HCT116 (cell line): ENCODE results near the gene REEP5. TPM values are rescaled to one million over a fixed set of nuclear protein-coding genes. Genes with fewer than 3 reads are reported as not detected.

Experiments
- ATAC-seq: fragments of 200-7000 bp; cut with Tn5 transposase; 2 replicates; pipeline ENCODE4 v1.9.1; 2020; ENCODE audit warnings: mild to moderate bottlenecking, moderate library complexity
- BruUV-seq: library from RNA; stranded (reverse); fragments of 400-500 nt; replicated peaks from 2 replicates; lab custom pipeline; 2021; lab: Mats Ljungman, UMichigan
- CTCF ChIA-PET: fragments of 300-600 bp; sonication (Branson Sonifier 250); formaldehyde crosslinking; loops from one replicate; lab custom pipeline; 2021; ENCODE audit warnings: antibody characterized with exemption; lab: Charles Lee
- POLR2A ChIA-PET: fragments of 300-600, 350-600 bp; sonication (Branson Sonifier 250); formaldehyde crosslinking; loops from one replicate; lab custom pipeline; 2021; ENCODE audit warnings: antibody characterized with exemption; lab: Charles Lee
- RAD21 ChIA-PET, 2 experiments: fragments of 300-600 bp; sonication (Branson Sonifier 250); formaldehyde crosslinking; loops; one replicate each; lab custom pipeline; 2023; ENCODE audit warnings: low total read pairs in 2 of 2; ENCODE audit not compliant: uncharacterized antibody in 2 of 2, unreplicated experiment in 2 of 2, low non-redundant PET in 1 of 2; lab: Charles Lee
- DNase-seq: peaks from one replicate; pipeline ENCODE4 v3.0.0-alpha.2; 2010; ENCODE audit warnings: low read depth, low spot score
- H2AFZ ChIP-seq: fragments of 200-600 bp; shearing (Covaris generic), sonication (generic); 2 replicates; pipeline ENCODE4 v1.6.1; 2017; ENCODE audit warnings: low read depth, mixed run types, mixed read lengths, antibody characterized with exemption, low read length; ENCODE audit not compliant: poor library complexity, severe bottlenecking
- H3K27ac ChIP-seq: 2 replicates; pipeline ENCODE4 v1.5.1; 2012; ENCODE audit warnings: low read depth, low read length
- H3K27me3 ChIP-seq: fragments of 200-600 bp; sonication (generic); 2 replicates; pipeline ENCODE4 v1.6.1; 2016; ENCODE audit warnings: mixed run types, low read length, mixed read lengths; ENCODE audit not compliant: insufficient read depth
- H3K36me3 ChIP-seq, 2 experiments: fragments of 200-500 bp in 1 of 2; fragments of 200-600 bp in 1 of 2; sonication (Bioruptor generic) in 1 of 2; sonication (generic) in 1 of 2; 2 replicates each; pipeline versions ENCODE4 v1.5.1 to v1.6.1; 2014 to 2016; ENCODE audit warnings: low read length in 2 of 2, inconsistent platforms in 1 of 2, mixed read lengths in 1 of 2, mixed run types in 1 of 2; ENCODE audit not compliant: insufficient read depth in 2 of 2, control insufficient read depth in 1 of 2
- H3K4me1 ChIP-seq, 2 experiments: fragments of 200-600 bp in 1 of 2; sonication (generic) in 1 of 2; 2 replicates each; pipeline versions ENCODE4 v1.5.1 to v1.6.1; 2012 to 2017; ENCODE audit warnings: low read length in 2 of 2, inconsistent platforms in 1 of 2, mild to moderate bottlenecking in 1 of 2, mixed read lengths in 1 of 2, mixed run types in 1 of 2, moderate library complexity in 1 of 2; ENCODE audit not compliant: insufficient read depth in 2 of 2, control insufficient read depth in 1 of 2
- H3K4me2 ChIP-seq: fragments of 200-600 bp; sonication (generic); 2 replicates; pipeline ENCODE4 v1.6.1; 2017; ENCODE audit warnings: mixed run types, low read length, mixed read lengths
- H3K4me3 ChIP-seq, 2 experiments: fragments of 200-600 bp in 1 of 2; sonication (generic) in 1 of 2; replicated peaks in 1 of 2; 2 replicates each; pipeline ENCODE4 v1.5.1; 2011 to 2016; ENCODE audit warnings: low read length in 2 of 2, control low read depth in 1 of 2, low read depth in 1 of 2, mild to moderate bottlenecking in 1 of 2, mixed read lengths in 1 of 2, mixed run types in 1 of 2
- H3K79me2 ChIP-seq: fragments of 200-600 bp; sonication (generic); 2 replicates; pipeline ENCODE4 v1.6.1; 2017; ENCODE audit warnings: mild to moderate bottlenecking, mixed run types, low read length, moderate library complexity, mixed read lengths; ENCODE audit not compliant: insufficient read depth
- H3K9ac ChIP-seq: fragments of 200-600 bp; sonication (generic); 2 replicates; pipeline ENCODE4 v1.6.1; 2016; ENCODE audit warnings: low read length, mixed read lengths
- H3K9me2 ChIP-seq: fragments of 200-600 bp; sonication (generic), shearing (Covaris generic); 2 replicates; pipeline ENCODE4 v1.6.1; 2017; ENCODE audit warnings: mixed run types, mild to moderate bottlenecking, moderate library complexity; ENCODE audit not compliant: insufficient read depth
- H3K9me3 ChIP-seq, 2 experiments: fragments of 200-500 bp in 1 of 2; fragments of 200-600 bp in 1 of 2; sonication (Bioruptor generic) in 1 of 2; sonication (generic) in 1 of 2; 2 replicates each; pipeline ENCODE4 v1.6.1; 2014 to 2017; ENCODE audit warnings: low read length in 2 of 2, mixed read lengths in 2 of 2, inconsistent platforms in 1 of 2, low read depth in 1 of 2, mild to moderate bottlenecking in 1 of 2, mixed run types in 1 of 2, moderate library complexity in 1 of 2; ENCODE audit not compliant: control insufficient read depth in 1 of 2, insufficient read depth in 1 of 2
- H4K20me1 ChIP-seq: fragments of 200-600 bp; sonication (generic), shearing (Covaris generic); 2 replicates; pipeline ENCODE4 v1.6.1; 2017; ENCODE audit warnings: mixed run types, mild to moderate bottlenecking, moderate library complexity; ENCODE audit not compliant: insufficient read depth
- CBX3 ChIP-seq: IDR thresholded peaks from 2 replicates; pipeline ENCODE4 v1.6.1; 2012; ENCODE audit warnings: low read depth
- CEBPB ChIP-seq: IDR thresholded peaks from 2 replicates; pipeline ENCODE4 v1.6.1; 2012; ENCODE audit warnings: low read depth
- EGR1 ChIP-seq: IDR thresholded peaks from 2 replicates; pipeline ENCODE4 v1.6.1; 2012; ENCODE audit warnings: low read depth
- ELF1 ChIP-seq: IDR thresholded peaks from 2 replicates; pipeline ENCODE4 v1.6.1; 2012; ENCODE audit warnings: low read depth, borderline replicate concordance
- EZH2phosphoT487 ChIP-seq: fragments of 200-600 bp; IDR thresholded peaks from 2 replicates; pipeline ENCODE4 v1.6.1; 2018; ENCODE audit warnings: antibody characterized with exemption, borderline replicate concordance
- FOSL1 ChIP-seq: IDR thresholded peaks from 2 replicates; pipeline ENCODE4 v1.6.1; 2012; ENCODE audit warnings: low read depth
- POLR2A ChIP-seq: IDR thresholded peaks from 2 replicates; pipeline ENCODE4 v1.7.0; 2011; ENCODE audit warnings: borderline replicate concordance; ENCODE audit not compliant: insufficient read depth, insufficient read length; ENCODE audit errors: extremely low read depth
- POLR2AphosphoS5 ChIP-seq: IDR thresholded peaks from 2 replicates; pipeline ENCODE4 v1.6.1; 2011; ENCODE audit warnings: mild to moderate bottlenecking, low read depth, low read length, moderate library complexity
- RAD21 ChIP-seq: IDR thresholded peaks from 2 replicates; pipeline ENCODE4 v1.6.1; 2012; ENCODE audit warnings: low read depth, mild to moderate bottlenecking
- SIN3A ChIP-seq: IDR thresholded peaks from 2 replicates; pipeline ENCODE4 v1.6.1; 2012; ENCODE audit warnings: low read depth
- SRF ChIP-seq: IDR thresholded peaks from 2 replicates; pipeline ENCODE4 v1.6.1; 2012; ENCODE audit warnings: low read depth
- TCF7L2 ChIP-seq: IDR thresholded peaks from 2 replicates; pipeline ENCODE4 v1.7.0; 2011; ENCODE audit warnings: borderline replicate concordance, inconsistent platforms; ENCODE audit not compliant: insufficient read depth, insufficient read length; ENCODE audit errors: extremely low read depth
- YY1 ChIP-seq: IDR thresholded peaks from 2 replicates; pipeline ENCODE4 v1.6.1; 2011; ENCODE audit warnings: low read length, low read depth, moderate library complexity, mild to moderate bottlenecking; ENCODE audit not compliant: insufficient replicate concordance; ENCODE audit errors: extremely low read depth
- ZFX ChIP-seq: fragments of 450-650 bp; IDR thresholded peaks from 2 replicates; pipeline ENCODE4 v1.6.1; 2017
- ZNF274 ChIP-seq: fragments of 200-500 bp; sonication (Bioruptor generic); IDR thresholded peaks from 2 replicates; pipeline ENCODE4 v1.6.1; 2014; ENCODE audit warnings: mild to moderate bottlenecking, low read depth, low read length, inconsistent platforms
- intact Hi-C: fragments of 100-400 bp; cut with micrococcal nuclease; formaldehyde crosslinking; loops from 2 replicates; pipeline ENCODE4 v1.10.0; 2022
- total RNA-seq: library from RNA; stranded (reverse); gene quantifications from one replicate; pipeline ENCODE4 v1.2.1, GENCODE V29; 2021; ENCODE audit not compliant: unreplicated experiment
- TF ChIP-seq, protein P1 (sequence below): IDR thresholded peaks from 2 replicates; pipeline ENCODE4 v1.6.1; 2012
- TF ChIP-seq, protein P2 (sequence below): IDR thresholded peaks from 2 replicates; pipeline ENCODE4 v1.6.1; 2011; ENCODE audit warnings: mild to moderate bottlenecking, low read length, moderate library complexity; ENCODE audit not compliant: insufficient replicate concordance; ENCODE audit errors: extremely low read depth

The REEP5 gene
- total RNA-seq, 1 experiment from 2014 or later, result 71.7 TPM

- H3K9me3 ChIP-seq, result no peaks in the 10 kb centered on the region
- no peak overlapping the region for H3K4me2 ChIP-seq
- ChIA-PET RAD21 (no interaction called here), POLR2A (interaction anchor here (0.8 kb wide), 1 partner anchor 25 kb away, joined by 4 read pairs; no protein-coding TSS in a partner anchor), CTCF (no interaction called here)
- H3K9me2 ChIP-seq, result no peaks in the 10 kb centered on the region
- H3K27me3 ChIP-seq, result no peaks in the 10 kb centered on the region
- H2AFZ ChIP-seq, result no peak overlapping the region
- H3K79me2 ChIP-seq, result no peaks in the 10 kb centered on the region
- intact Hi-C loops, result no loop called here
- no peak for ATAC-seq
- no peaks in the 10 kb centered on the region for H3K4me1 ChIP-seq
- BruUV-seq, result no TSS peak
- H4K20me1 ChIP-seq, result no peaks in the 10 kb centered on the region
- no peak overlapping the region for H3K27ac ChIP-seq
- no peak overlapping the region for H3K4me3 ChIP-seq
- no peak for DNase-seq
- no peak for TF ChIP-seq POLR2A
- TF ChIP-seq, protein P1, sequence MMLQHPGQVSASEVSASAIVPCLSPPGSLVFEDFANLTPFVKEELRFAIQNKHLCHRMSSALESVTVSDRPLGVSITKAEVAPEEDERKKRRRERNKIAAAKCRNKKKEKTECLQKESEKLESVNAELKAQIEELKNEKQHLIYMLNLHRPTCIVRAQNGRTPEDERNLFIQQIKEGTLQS, result no peak
- TF ChIP-seq SIN3A, result no peak
- TF ChIP-seq CEBPB, result no peak
- no peak for TF ChIP-seq POLR2AphosphoS5
- TF ChIP-seq ZFX, result no peak
- TF ChIP-seq EZH2phosphoT487, result no peak
- no peak for TF ChIP-seq SRF
- no peak for TF ChIP-seq YY1
- H3K36me3 ChIP-seq, result no peaks in the 10 kb centered on the region
- no peak overlapping the region for H3K9ac ChIP-seq
Observed at GRCh38 chr5:112934366-112934663, 12.3 kb upstream of the REEP5 start.

DNA sequence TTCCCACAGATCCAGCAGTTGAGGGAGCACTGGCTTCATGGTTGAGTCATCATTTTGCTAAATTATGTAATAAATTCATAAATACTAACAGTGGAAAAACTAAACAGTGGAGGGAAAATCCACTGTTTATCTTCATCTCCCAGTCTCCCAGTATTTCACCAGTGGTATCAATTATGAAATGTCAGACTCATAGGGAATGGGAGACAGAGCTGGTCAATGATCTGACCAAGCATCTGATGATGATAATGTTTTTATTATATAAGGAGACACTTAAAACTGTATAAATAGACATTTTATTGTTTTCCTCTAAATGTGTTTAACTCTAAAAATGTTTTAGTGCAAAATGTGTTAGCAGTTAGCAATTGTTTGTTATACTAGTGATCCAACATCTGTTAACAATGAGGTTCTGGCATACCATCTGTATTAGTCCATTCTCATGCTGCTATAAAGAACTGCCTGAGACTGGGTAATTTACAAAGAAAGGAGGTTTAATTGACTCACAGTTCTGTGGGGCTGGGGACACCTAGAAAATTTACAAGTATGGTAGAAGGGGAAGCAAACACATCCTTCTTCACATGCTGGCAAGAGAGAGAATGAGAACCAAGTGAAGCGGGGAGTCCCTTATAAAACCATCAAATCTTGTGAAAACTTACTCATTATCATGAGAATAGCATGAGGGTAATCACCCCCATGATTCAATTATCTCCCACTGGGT lies 11.8 kb upstream of the REEP5 start:
- no TSS peak for BruUV-seq
- intact Hi-C loops, result no loop called here
- H2AFZ ChIP-seq, result no peak overlapping the region
- no peak overlapping the region for H3K4me3 ChIP-seq
- H3K79me2 ChIP-seq, result no peaks in the 10 kb centered on the region
- no peak overlapping the region for H3K27ac ChIP-seq
- CTCF ChIA-PET, result no interaction called here
- H3K4me2 ChIP-seq, result no peak overlapping the region
- H3K36me3 ChIP-seq, result no peaks in the 10 kb centered on the region
- H3K27me3 ChIP-seq, result no peaks in the 10 kb centered on the region
- DNase-seq, result no peak
- no peaks in the 10 kb centered on the region for H3K9me2 ChIP-seq
- H4K20me1 ChIP-seq, result no peaks in the 10 kb centered on the region
- no peak for ATAC-seq
- no peaks in the 10 kb centered on the region for H3K4me1 ChIP-seq
- no peaks in the 10 kb centered on the region for H3K9me3 ChIP-seq
- RAD21 ChIA-PET, result no interaction called here
- H3K9ac ChIP-seq, result no peak overlapping the region
- POLR2A ChIA-PET, result interaction anchor here (0.8 kb wide), 1 partner anchor 25 kb away, joined by 4 read pairs; no protein-coding TSS in a partner anchor
- TF ChIP-seq SRF (no peak), FOSL1 (no peak), RAD21 (no peak), CBX3 (no peak), EGR1 (no peak), EZH2phosphoT487 (no peak), CEBPB (no peak), POLR2AphosphoS5 (no peak), ELF1 (no peak), ZNF274 (no peak), TCF7L2 (no peak), SIN3A (no peak), ZFX (no peak)
- TF ChIP-seq, protein P2, sequence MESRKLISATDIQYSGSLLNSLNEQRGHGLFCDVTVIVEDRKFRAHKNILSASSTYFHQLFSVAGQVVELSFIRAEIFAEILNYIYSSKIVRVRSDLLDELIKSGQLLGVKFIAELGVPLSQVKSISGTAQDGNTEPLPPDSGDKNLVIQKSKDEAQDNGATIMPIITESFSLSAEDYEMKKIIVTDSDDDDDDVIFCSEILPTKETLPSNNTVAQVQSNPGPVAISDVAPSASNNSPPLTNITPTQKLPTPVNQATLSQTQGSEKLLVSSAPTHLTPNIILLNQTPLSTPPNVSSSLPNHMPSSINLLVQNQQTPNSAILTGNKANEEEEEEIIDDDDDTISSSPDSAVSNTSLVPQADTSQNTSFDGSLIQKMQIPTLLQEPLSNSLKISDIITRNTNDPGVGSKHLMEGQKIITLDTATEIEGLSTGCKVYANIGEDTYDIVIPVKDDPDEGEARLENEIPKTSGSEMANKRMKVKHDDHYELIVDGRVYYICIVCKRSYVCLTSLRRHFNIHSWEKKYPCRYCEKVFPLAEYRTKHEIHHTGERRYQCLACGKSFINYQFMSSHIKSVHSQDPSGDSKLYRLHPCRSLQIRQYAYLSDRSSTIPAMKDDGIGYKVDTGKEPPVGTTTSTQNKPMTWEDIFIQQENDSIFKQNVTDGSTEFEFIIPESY, result no peak
